NB4 (cell line): ENCODE results near the gene BIVM.

Experiments used
- CTCF ChIP-seq: IDR thresholded peaks from one replicate; pipeline ENCODE4 v1.5.1; 2012; ENCODE audit warnings: low read depth, low read length
- POLR2A ChIP-seq: IDR thresholded peaks from 2 replicates; pipeline ENCODE4 v1.6.1; 2011; ENCODE audit warnings: mild to moderate bottlenecking; ENCODE audit not compliant: insufficient read length; ENCODE audit errors: extremely low read depth

GRCh38 chr13:102825400-102825799, 26.5 kb downstream of the BIVM start:
- TF ChIP-seq CTCF, result no peak
- TF ChIP-seq POLR2A, result no peak
